IMR-90 (cell line): ENCODE measurements around the gene RMDN2. TPM values are rescaled to one million over a fixed set of nuclear protein-coding genes. Genes with fewer than 3 reads are reported as not detected.
A peak's percentile ranks its signal among the peaks of the same experiment; 100 is the strongest.

Experiments
- ATAC-seq: fragments of 200-7000 bp; cut with Tn5 transposase; 2 replicates; pipeline ENCODE4 v1.9.1; 2020; ENCODE audit warnings: low read depth, mild to moderate bottlenecking, moderate library complexity
- BruUV-seq: library from RNA; stranded (reverse); fragments of 400-500 nt; replicated peaks from 2 replicates; lab custom pipeline; 2021; lab: Mats Ljungman, UMichigan
- CTCF ChIA-PET: fragments of 300-600 bp; formaldehyde crosslinking; extraction: SDS; loops from one replicate; lab custom pipeline; 2021; ENCODE audit warnings: antibody characterized with exemption; lab: Yijun Ruan, JAX
- POLR2A ChIA-PET: fragments of 300-600 bp; sonication (Branson Sonifier 250); formaldehyde crosslinking; loops from one replicate; lab custom pipeline; 2022; ENCODE audit warnings: antibody characterized with exemption; ENCODE audit not compliant: unreplicated experiment; lab: Charles Lee
- DNase-seq: peaks from one replicate; pipeline ENCODE4 v3.0.0; 2013
- H2AFZ ChIP-seq: replicated peaks from 2 replicates; pipeline ENCODE3; 2013; ENCODE audit warnings: low read length, mild to moderate bottlenecking; ENCODE audit not compliant: poor library complexity
- H2AK5ac ChIP-seq: 2 replicates; pipeline ENCODE4 v1.6.1; 2013; ENCODE audit warnings: low read depth, low read length, inconsistent platforms
- H2AK9ac ChIP-seq: replicated peaks from 2 replicates; pipeline ENCODE3; 2013; ENCODE audit warnings: mild to moderate bottlenecking, low read depth, low read length, moderate library complexity; ENCODE audit not compliant: poor library complexity
- H2BK120ac ChIP-seq: 2 replicates; pipeline ENCODE4 v1.6.1; 2013; ENCODE audit warnings: low read depth, low read length, inconsistent platforms
- H2BK15ac ChIP-seq: 3 replicates; pipeline ENCODE4 v1.6.1; 2013; ENCODE audit warnings: low read depth, low read length, inconsistent platforms
- H2BK20ac ChIP-seq: 2 replicates; pipeline ENCODE4 v1.6.1; 2013; ENCODE audit warnings: low read depth, mild to moderate bottlenecking, inconsistent platforms, low read length, moderate library complexity
- H2BK5ac ChIP-seq: 2 replicates; pipeline ENCODE4 v1.6.1; 2013; ENCODE audit warnings: mild to moderate bottlenecking, low read depth, low read length, inconsistent platforms; ENCODE audit not compliant: poor library complexity, severe bottlenecking
- H3K14ac ChIP-seq: replicated peaks from 2 replicates; pipeline ENCODE4 v1.6.1; 2013; ENCODE audit warnings: low read depth, low read length, inconsistent platforms
- H3K18ac ChIP-seq: 2 replicates; pipeline ENCODE4 v1.6.1; 2013; ENCODE audit warnings: low read depth, low read length, control low read depth
- H3K23ac ChIP-seq: 2 replicates; pipeline ENCODE4 v1.6.1; 2013; ENCODE audit warnings: low read depth, low read length, inconsistent platforms
- H3K27ac ChIP-seq: 2 replicates; pipeline ENCODE4 v1.5.1; 2013; ENCODE audit warnings: mild to moderate bottlenecking, control low read depth, low read length; ENCODE audit not compliant: insufficient read depth
- H3K27me3 ChIP-seq: 2 replicates; pipeline ENCODE4 v1.6.1; 2013; ENCODE audit warnings: low read length; ENCODE audit not compliant: control insufficient read depth, insufficient read depth
- H3K36me3 ChIP-seq: 2 replicates; pipeline ENCODE4 v1.6.1; 2013; ENCODE audit warnings: low read length, mixed read lengths; ENCODE audit not compliant: control insufficient read depth, insufficient read depth
- H3K4ac ChIP-seq: 2 replicates; pipeline ENCODE4 v1.6.1; 2013; ENCODE audit warnings: low read depth, low read length, inconsistent platforms
- H3K4me1 ChIP-seq: 2 replicates; pipeline ENCODE4 v1.6.1; 2013; ENCODE audit warnings: low read length, mixed read lengths; ENCODE audit not compliant: control insufficient read depth, insufficient read depth
- H3K4me2 ChIP-seq: 2 replicates; pipeline ENCODE4 v1.6.1; 2013; ENCODE audit warnings: low read depth, mild to moderate bottlenecking, control low read depth, low read length, moderate library complexity
- H3K4me3 ChIP-seq: 2 replicates; pipeline ENCODE4 v1.5.1; 2013; ENCODE audit warnings: low read depth, mild to moderate bottlenecking, control low read depth, low read length, moderate library complexity; ENCODE audit not compliant: insufficient read depth
- H3K56ac ChIP-seq: 2 replicates; pipeline ENCODE4 v1.6.1; 2013; ENCODE audit warnings: low read length, inconsistent platforms; ENCODE audit not compliant: insufficient read depth; ENCODE audit errors: extremely low read depth
- H3K79me1 ChIP-seq, 2 experiments: 2 replicates each; pipeline ENCODE4 v1.6.1; 2013; ENCODE audit warnings: low read length in 2 of 2, inconsistent platforms in 1 of 2, low read depth in 1 of 2
- H3K9ac ChIP-seq: 2 replicates; pipeline ENCODE4 v1.6.1; 2013; ENCODE audit warnings: low read depth, low read length, control low read depth
- H3K9me1 ChIP-seq: 2 replicates; pipeline ENCODE4 v1.6.1; 2013; ENCODE audit warnings: low read length, inconsistent platforms; ENCODE audit not compliant: insufficient read depth
- H3K9me3 ChIP-seq: 2 replicates; pipeline ENCODE4 v1.6.1; 2013; ENCODE audit warnings: low read length; ENCODE audit not compliant: control insufficient read depth, insufficient read depth
- H4K20me1 ChIP-seq: 2 replicates; pipeline ENCODE4 v1.6.1; 2013; ENCODE audit warnings: low read length, inconsistent platforms; ENCODE audit not compliant: insufficient read depth
- H4K5ac ChIP-seq: 2 replicates; pipeline ENCODE4 v1.6.1; 2013; ENCODE audit warnings: mild to moderate bottlenecking, low read depth, low read length, control low read depth
- H4K8ac ChIP-seq, 2 experiments: 2 replicates each; pipeline ENCODE4 v1.6.1; 2013; ENCODE audit warnings: low read depth in 2 of 2, low read length in 2 of 2, control low read depth in 1 of 2, inconsistent platforms in 1 of 2
- H4K91ac ChIP-seq: 2 replicates; pipeline ENCODE4 v1.6.1; 2013; ENCODE audit warnings: low read depth, low read length, inconsistent platforms; ENCODE audit not compliant: insufficient read depth
- CEBPB ChIP-seq: IDR thresholded peaks from 2 replicates; pipeline ENCODE4 v1.6.1; 2012; ENCODE audit warnings: low read depth, low read length, improper control_type of control experiment
- ELK1 ChIP-seq: fragments of 150-350 bp; IDR thresholded peaks from 2 replicates; pipeline ENCODE4 v1.6.1; 2016; ENCODE audit warnings: low read depth, mild to moderate bottlenecking, low read length, moderate library complexity, borderline replicate concordance
- FOS ChIP-seq: fragments of 150-350 bp; IDR thresholded peaks from 2 replicates; pipeline ENCODE4 v1.6.1; 2016; ENCODE audit warnings: low read depth, low read length
- WGBS, 2 experiments: methylation state at CpG; one replicate each; pipeline versions ENCODE4 v1.1.5 to v1.1.7; 2013; ENCODE audit warnings: missing lambda C conversion rate in 2 of 2; ENCODE audit not compliant: insufficient read length in 1 of 2; ENCODE audit errors: extremely low coverage in 2 of 2; 5-methylcytosine and 5-hydroxymethylcytosine counted together
- dilution Hi-C: fragments of 300-500 bp; cut with HindIII; formaldehyde crosslinking; loops from one replicate; pipeline ENCODE4 v1.14.3; 2018; ENCODE audit warnings: low sequenced_read_pairs; ENCODE audit not compliant: unreplicated experiment
- in situ Hi-C: fragments of 300-500 bp; cut with MboI; formaldehyde crosslinking; loops from 3 replicates; pipeline ENCODE4 v1.14.3; 2019; ENCODE audit warnings: low sequenced_read_pairs, inconsistent platforms, mixed read lengths
- intact Hi-C: fragments of 100-400 bp; cut with micrococcal nuclease; formaldehyde crosslinking; loops from 2 replicates; pipeline ENCODE4 v1.10.0; 2022
- polyA plus RNA-seq, 3 experiments: library from polyadenylated mRNA; depleted of rRNA; stranded (reverse); fragments of >200 nt; gene quantifications; 2 replicates each; pipeline ENCODE4 v1.2.3, GENCODE V29; 2012; ENCODE audit warnings: low replicate concordance in 1 of 3
- total RNA-seq: library from RNA; depleted of rRNA; stranded (reverse); fragments of >200 nt; gene quantifications from 2 replicates; pipeline ENCODE4 v1.2.3, GENCODE V29; 2012

Gene RMDN2
- total and polyA plus RNA-seq, 2 of the 4 experiments (the other 2 are of a cell fraction): 2.3 to 3.0 TPM

GRCh38 chr2:37907501-37908225 is 17.4 kb upstream of the RMDN2 start (continued):
- TF ChIP-seq FOS: no peak

GRCh38 chr2:37911296-37911873 is 13.7 kb upstream of the RMDN2 start:
- intact Hi-C loops: no loop called here

More at GRCh38 chr2:37911296-37911873, 13.7 kb upstream of the RMDN2 start:
- no peak overlapping the region for H3K23ac ChIP-seq
- H2BK5ac ChIP-seq: peak overlapping the region; percentile 69
- H2BK15ac ChIP-seq: peak overlapping the region; percentile 49; the same call in 1 of the 3 replicates
- 0 out of 2 replicates have a peak overlapping the region, but pooled peaks have one; percentile 3 for H3K4ac ChIP-seq
- peak overlapping the region; percentile 19; the same call in 1 of the 2 replicates for H4K91ac ChIP-seq
- H3K27ac ChIP-seq: no peak overlapping the region
- no peak overlapping the region for H3K56ac ChIP-seq
- no peak overlapping the region for H2AFZ ChIP-seq
- H3K27me3 ChIP-seq: no peaks in the 10 kb centered on the region
- no peaks in the 10 kb centered on the region for H3K9me3 ChIP-seq
- ATAC-seq (no peak), DNase-seq (no peak)
- no peaks in the 10 kb centered on the region for H3K36me3 ChIP-seq
- no peak overlapping the region for H3K4me2 ChIP-seq
- ChIA-PET POLR2A (no interaction called here), CTCF (no interaction called here)
- no TSS peak for BruUV-seq
- no peak overlapping the region for H3K14ac ChIP-seq
- H3K4me1 ChIP-seq: peaks cover 8% of the 10 kb centered on the region
- 0 out of 2 replicates have a peak overlapping the region, but pooled peaks have one; percentile 4 for H4K5ac ChIP-seq
- H2BK120ac ChIP-seq: peak overlapping the region; percentile 63; the same call in 1 of the 2 replicates
- in situ Hi-C loops (no loop called here), dilution Hi-C loops (no loop called here)
- H4K20me1 ChIP-seq: no peaks in the 10 kb centered on the region
- no peak overlapping the region for H4K8ac ChIP-seq
- WGBS, 2 experiments: no CpG with 5 or more reads among the region's 4 CpGs
- peak overlapping the region; percentile 85; the same call in 1 of the 2 replicates for H3K18ac ChIP-seq
- H2AK5ac ChIP-seq: peak overlapping the region; percentile 5; the same call in 1 of the 2 replicates
- no peak overlapping the region for H3K9ac ChIP-seq
- peaks cover 8% of the 10 kb centered on the region for H3K9me1 ChIP-seq
- no peaks in the 10 kb centered on the region for H3K79me1 ChIP-seq
- peak overlapping the region; percentile 57; the same call in 1 of the 2 replicates for H2BK20ac ChIP-seq
- TF ChIP-seq CEBPB (peak; percentile 86), ELK1 (no peak)
- no peak overlapping the region for H3K4me3 ChIP-seq
- H2AK9ac ChIP-seq: no peak overlapping the region
